Kidney (tissue), 14 donors: ENCODE measurements around the gene NEK4. TPM values are rescaled to one million over a fixed set of nuclear protein-coding genes. Genes with fewer than 3 reads are reported as not detected.
"Not testable (repeated sequence)": the region's sequence is repeated elsewhere in the genome, so short reads cannot be mapped to it uniquely, and the experiment has no call there.

Source experiments
- DNase-seq, 5 donors: peaks; one replicate each; pipeline ENCODE4 v3.0.0-alpha.2; 2013 to 2020
- FAIRE-seq: peaks from 2 replicates; lab custom pipeline; 2012; peaks lifted over from hg19 to GRCh38; lab: Jason Lieb, UNC
- H3K27ac ChIP-seq, 2 donors: one replicate each; pipeline ENCODE4 v1.7.0; 2013; ENCODE audit warnings: low read depth in 2 of 2, low read length in 2 of 2, inconsistent platforms in 1 of 2
- H3K27me3 ChIP-seq: one replicate; pipeline ENCODE4 v1.7.1; 2013; ENCODE audit warnings: low read length, inconsistent platforms; ENCODE audit not compliant: control insufficient read depth, insufficient read depth
- H3K36me3 ChIP-seq, 3 donors: one replicate each; pipeline versions ENCODE4 v1.7.0 to v1.7.1; 2013; ENCODE audit warnings: low read length in 3 of 3, control low read depth in 1 of 3, inconsistent platforms in 1 of 3; ENCODE audit not compliant: insufficient read depth in 3 of 3, control insufficient read depth in 2 of 3
- H3K4me1 ChIP-seq, 3 donors: one replicate each; pipeline versions ENCODE4 v1.7.0 to v1.7.1; 2013; ENCODE audit warnings: low read length in 3 of 3, inconsistent platforms in 1 of 3, low read depth in 1 of 3; ENCODE audit not compliant: control insufficient read depth in 2 of 3, insufficient read depth in 2 of 3
- H3K4me3 ChIP-seq, 3 donors: one replicate each; pipeline versions ENCODE4 v1.7.0 to v1.8.1; 2013; ENCODE audit warnings: low read length in 3 of 3, control low read depth in 1 of 3, inconsistent platforms in 1 of 3
- H3K9ac ChIP-seq, 3 donors: one replicate each; pipeline versions ENCODE4 v1.7.0 to v1.7.1; 2013; ENCODE audit warnings: low read length in 3 of 3, control low read depth in 1 of 3, inconsistent platforms in 1 of 3
- H3K9me3 ChIP-seq, 3 donors: one replicate each; pipeline versions ENCODE4 v1.7.0 to v1.7.1; 2013; ENCODE audit warnings: low read length in 3 of 3, control low read depth in 1 of 3, inconsistent platforms in 1 of 3; ENCODE audit not compliant: control insufficient read depth in 2 of 3, insufficient read depth in 1 of 3
- intact Hi-C: fragments of 100-400 bp; cut with DNase I; formaldehyde crosslinking; loops from one replicate; pipeline ENCODE4 v1.11.1; 2022
- polyA plus RNA-seq: library from polyadenylated mRNA; stranded (reverse); fragments of 350-450 nt; fragmentation: Illumina TruSeq; extraction: RNeasy Lipid Tissue Mini Kit (QIAGEN cat#74804); gene quantifications from one replicate; pipeline ENCODE4 v1.2.3, GENCODE V29; 2014; ENCODE audit warnings: low read depth, low replicate concordance; ENCODE audit not compliant: insufficient read depth
- total RNA-seq: library from RNA; stranded (reverse); fragmentation: NEBNext Ultra II Directional; extraction: Animal tissue kit (Norgen Biotek cat#: 25700); gene quantifications from one replicate; pipeline ENCODE4 v1.2.1, GENCODE V29; 2021
- TF ChIP-seq, protein P1 (sequence below): IDR thresholded peaks from 3 replicates; pipeline ENCODE4 v1.5.1; 2012; ENCODE audit warnings: mild to moderate bottlenecking, moderate library complexity, borderline replicate concordance; ENCODE audit not compliant: insufficient read depth; ENCODE audit errors: extremely low read depth
- donor health status: control.
- donor health status: control.
- donor health status: control.
- donor health status: control.
- donor health status: control.
- donor health status: DM: yes; HTN: yes; CAD: no.
- donor health status: Normal renal cell carcinoma (clear cell type).

The NEK4 gene
- total and polyA plus RNA-seq, 2 donors from 2014 or later: 5.5 to 27.9 TPM

DNA sequence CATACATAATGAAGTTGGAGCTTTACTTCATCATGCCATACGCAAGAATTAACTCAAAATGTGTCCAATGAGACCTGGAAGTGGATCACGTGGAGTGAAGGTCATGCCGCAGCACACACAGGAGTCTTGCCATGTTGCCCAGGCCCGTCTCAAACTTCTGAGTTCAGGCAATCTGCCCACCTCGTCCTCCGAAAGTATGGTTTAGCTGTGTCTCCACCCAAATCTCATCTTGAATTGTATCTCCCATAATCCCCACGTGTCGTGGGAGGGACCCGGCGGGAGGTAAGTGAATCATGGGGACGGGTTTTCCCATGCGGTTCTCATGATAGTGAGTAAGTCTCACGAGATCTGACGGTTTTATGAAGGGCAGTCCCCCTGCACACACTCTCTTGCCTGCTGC lies 39.1 kb downstream of the NEK4 start:
- Histone ChIP-seq H3K4me1 (no peaks in the 10 kb centered on the region), H3K9ac (no peak overlapping the region), H3K9me3 (no peaks in the 10 kb centered on the region), H3K36me3 (peaks cover 6 to 26% (median 11%) of the 10 kb centered on the region in 3 donors), H3K27ac (no peak overlapping the region), H3K27me3 (no peaks in the 10 kb centered on the region), H3K4me3 (no peak overlapping the region)
- TF ChIP-seq, protein P1, sequence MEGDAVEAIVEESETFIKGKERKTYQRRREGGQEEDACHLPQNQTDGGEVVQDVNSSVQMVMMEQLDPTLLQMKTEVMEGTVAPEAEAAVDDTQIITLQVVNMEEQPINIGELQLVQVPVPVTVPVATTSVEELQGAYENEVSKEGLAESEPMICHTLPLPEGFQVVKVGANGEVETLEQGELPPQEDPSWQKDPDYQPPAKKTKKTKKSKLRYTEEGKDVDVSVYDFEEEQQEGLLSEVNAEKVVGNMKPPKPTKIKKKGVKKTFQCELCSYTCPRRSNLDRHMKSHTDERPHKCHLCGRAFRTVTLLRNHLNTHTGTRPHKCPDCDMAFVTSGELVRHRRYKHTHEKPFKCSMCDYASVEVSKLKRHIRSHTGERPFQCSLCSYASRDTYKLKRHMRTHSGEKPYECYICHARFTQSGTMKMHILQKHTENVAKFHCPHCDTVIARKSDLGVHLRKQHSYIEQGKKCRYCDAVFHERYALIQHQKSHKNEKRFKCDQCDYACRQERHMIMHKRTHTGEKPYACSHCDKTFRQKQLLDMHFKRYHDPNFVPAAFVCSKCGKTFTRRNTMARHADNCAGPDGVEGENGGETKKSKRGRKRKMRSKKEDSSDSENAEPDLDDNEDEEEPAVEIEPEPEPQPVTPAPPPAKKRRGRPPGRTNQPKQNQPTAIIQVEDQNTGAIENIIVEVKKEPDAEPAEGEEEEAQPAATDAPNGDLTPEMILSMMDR: no peak
- no peak for FAIRE-seq
- intact Hi-C loops: no loop called here
- no peak for DNase-seq

DNA sequence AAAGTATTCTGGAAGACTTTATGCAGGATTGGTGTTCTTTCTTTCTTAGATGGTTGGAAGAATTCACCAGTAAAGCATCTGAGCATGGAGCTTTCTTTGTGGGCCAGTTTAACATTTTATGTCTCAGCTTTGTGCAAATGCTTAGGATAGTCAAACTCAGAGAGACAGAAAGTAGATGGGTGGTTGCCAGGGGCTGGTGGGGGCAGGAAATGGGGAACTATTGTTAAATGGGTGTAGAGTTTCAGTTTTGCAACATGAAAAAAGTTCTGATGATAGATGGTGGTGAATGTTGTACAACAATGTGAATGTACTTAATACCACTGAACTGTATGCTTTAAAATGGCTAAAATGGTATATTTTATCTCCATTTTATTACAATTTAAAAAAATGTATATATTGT lies 40.1 kb downstream of the NEK4 start:
- DNase-seq (no peak), FAIRE-seq (no peak)
- Histone ChIP-seq H3K36me3 (peaks cover 6 to 26% (median 11%) of the 10 kb centered on the region in 3 donors), H3K27ac (no peak overlapping the region), H3K27me3 (no peaks in the 10 kb centered on the region), H3K9ac (no peak overlapping the region), H3K4me1 (no peaks in the 10 kb centered on the region), H3K9me3 (no peaks in the 10 kb centered on the region), H3K4me3 (no peak overlapping the region)
- TF ChIP-seq, protein P1: no peak
- intact Hi-C loops: no loop called here

DNA sequence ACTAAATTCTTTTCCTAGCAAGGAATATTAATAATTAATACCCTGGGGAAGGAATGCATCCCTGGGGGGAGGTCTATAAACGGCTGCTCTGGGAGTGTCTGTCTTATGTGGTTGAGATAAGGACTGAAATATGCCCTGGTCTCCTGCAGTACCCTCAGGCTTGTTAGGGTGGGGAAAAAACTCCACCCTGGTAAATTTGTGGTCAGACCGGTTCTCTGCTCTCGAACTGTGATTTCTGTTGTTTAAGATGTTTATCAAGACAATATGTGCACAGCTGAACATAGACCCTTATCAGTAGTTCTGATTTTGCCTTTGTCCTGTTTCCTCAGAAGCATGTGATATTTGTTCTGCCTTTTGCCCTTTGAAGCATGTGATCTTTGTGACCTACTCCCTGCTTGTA lies 42.0 kb downstream of the NEK4 start:
- H3K27ac ChIP-seq, H3K27me3 ChIP-seq, DNase-seq, FAIRE-seq, H3K9ac ChIP-seq, H3K4me1 ChIP-seq, intact Hi-C loops, H3K4me3 ChIP-seq, H3K9me3 ChIP-seq: not testable (repeated sequence)
- H3K36me3 ChIP-seq: peaks cover 5 to 26% (median 10%) of the 10 kb centered on the region in 3 donors

DNA sequence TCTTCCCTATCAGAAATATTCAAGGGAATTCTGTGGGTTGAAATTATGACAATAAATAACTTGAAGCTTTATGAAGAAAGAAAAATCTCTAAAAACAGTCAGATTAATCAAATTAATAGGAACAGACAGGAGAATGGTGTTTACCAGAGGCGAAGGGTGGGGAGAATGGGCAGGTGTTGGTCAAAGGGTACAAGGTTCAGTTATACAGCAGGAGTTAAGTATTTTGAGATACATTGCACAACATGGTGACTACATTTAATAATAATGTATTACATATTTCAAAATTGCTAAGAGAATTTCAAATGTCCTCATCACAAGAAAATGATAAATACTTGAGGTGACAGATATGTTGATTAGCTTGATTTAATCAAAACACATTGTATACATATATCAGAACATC lies 46.2 kb downstream of the NEK4 start:
- TF ChIP-seq, protein P1: no peak
- FAIRE-seq (no peak), DNase-seq (no peak)
- Histone ChIP-seq H3K4me1 (no peaks in the 10 kb centered on the region), H3K4me3 (no peak overlapping the region), H3K9ac (no peak overlapping the region), H3K36me3 (peaks cover 0 to 5% (median 0%) of the 10 kb centered on the region in 3 donors), H3K27me3 (no peaks in the 10 kb centered on the region), H3K9me3 (no peaks in the 10 kb centered on the region), H3K27ac (no peak overlapping the region)
- intact Hi-C loops: no loop called here
